OCI-LY3 (cell line): ENCODE data around the gene KIF1A.

ENCODE experiments used
- CTCF ChIP-seq: fragments of 200-600, 300-600 bp; sonication (generic); IDR thresholded peaks from 2 replicates; pipeline ENCODE4 v1.5.1; 2014; ENCODE audit warnings: antibody characterized with exemption, low read length, low read depth
- EZH2phosphoT487 ChIP-seq: fragments of 200-600 bp; shearing (Covaris generic); IDR thresholded peaks from 2 replicates; pipeline ENCODE4 v1.6.1; 2018; ENCODE audit warnings: antibody characterized with exemption, mixed run types, low read depth

GRCh38 chr2:240855670-240856069 lies 35.7 kb upstream of the KIF1A start:
- TF ChIP-seq CTCF (no peak), EZH2phosphoT487 (no peak)
